Measurements from ENCODE around the gene MAP4K2. TPM values are rescaled to one million over a fixed set of nuclear protein-coding genes. Genes with fewer than 3 reads are reported as not detected.
"Not testable (repeated sequence)": the region's sequence is repeated elsewhere in the genome, so short reads cannot be mapped to it uniquely, and the experiment has no call there.

Gene MAP4K2
- total RNA-seq, 1 donor from 2014 or later: 34.4 TPM

DNA sequence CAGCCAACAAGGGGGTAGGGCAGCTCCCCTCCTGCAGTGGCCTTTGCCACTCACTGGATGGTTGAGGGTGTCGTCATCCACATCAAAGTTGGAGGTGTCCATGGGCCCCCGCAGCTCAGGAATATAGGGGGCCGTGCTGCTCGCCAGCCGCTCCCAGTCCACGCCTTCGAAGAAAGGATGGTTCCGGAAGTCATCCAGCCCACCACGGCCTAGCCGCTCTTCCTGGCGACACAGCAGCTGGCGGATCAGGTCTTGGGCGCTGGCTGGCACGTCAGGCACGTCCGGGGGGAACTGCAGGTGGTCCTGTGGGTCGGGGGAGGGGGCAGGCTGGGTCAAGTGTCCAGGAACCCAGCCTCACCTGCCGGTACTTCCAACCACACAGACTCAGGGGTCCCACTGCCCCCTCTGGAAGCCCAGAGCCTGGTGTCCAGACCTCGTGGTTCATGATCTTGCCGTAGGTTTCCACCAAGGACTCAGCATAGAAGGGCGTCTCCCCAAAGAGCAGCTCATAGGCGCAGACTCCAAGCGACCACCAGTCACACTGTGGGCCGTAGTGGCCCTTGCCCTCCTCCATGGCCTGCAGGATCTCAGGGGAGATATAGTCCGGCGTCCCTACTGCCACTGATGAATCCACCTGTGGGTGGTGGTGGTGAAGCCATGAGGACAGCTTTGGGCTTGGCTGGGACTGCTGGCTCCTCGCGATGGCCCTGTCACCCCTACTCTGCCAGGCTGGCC is 35.8 kb upstream of the MAP4K2 start:
- no peak for DNase-seq (ENCODE audit: low read depth in 2 of 2)

DNA sequence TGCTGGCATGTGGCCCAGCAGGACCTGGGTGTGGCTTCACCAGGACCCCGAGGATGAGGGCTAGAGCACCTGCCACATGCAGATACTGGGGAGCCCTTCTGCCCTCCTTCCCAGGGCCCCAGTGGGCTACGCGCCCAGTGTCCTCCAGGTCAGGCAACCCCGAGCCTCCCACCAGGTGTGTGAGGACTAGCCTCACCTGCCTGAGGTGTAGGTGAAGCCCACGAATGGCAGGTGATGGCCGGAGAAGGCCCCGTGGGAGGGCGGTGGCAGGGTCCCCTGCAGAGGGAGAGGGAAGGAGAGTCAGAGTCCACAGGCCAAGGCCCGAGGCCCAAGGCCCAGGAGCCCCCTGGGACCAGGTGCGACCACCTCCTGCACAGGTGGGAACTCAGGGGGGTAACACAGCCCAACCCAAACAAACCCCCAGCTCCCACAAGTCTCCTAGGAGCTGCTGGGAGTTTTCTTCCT is 34.9 kb upstream of the MAP4K2 start:
- no peak for DNase-seq (ENCODE audit: low read depth in 2 of 2)

DNA sequence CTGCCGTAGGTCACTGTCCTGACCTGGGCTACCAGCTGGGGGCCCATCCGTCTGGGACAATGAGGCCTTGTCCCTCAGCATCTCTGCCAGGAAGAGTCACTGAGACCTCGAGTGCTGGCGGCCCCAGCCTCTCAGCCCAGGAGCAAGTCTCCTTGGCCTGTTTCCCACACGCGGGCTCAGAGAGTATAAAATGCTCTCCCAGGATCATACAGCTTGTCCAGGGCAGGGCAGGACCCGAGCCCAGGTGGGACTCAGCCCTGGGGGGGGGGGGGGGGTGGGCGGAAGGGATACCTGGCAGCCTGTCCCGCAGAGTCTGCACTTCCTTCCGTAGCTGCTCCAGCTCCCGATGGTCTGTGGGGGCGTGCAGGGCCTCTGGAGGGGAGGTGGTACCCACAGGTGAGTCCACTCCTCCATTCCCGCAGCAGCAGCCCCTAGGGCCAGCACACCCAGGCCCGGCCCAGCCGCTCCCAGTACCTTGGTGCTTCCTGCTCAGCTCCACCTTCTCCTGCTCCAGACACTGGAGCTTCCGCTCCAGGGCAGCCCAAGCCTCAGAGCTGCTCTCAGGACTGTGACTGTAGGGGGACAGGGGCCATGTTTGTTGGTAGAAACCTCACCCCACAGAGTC is 33.5 kb upstream of the MAP4K2 start:
- DNase-seq (ENCODE audit: low read depth in 2 of 2): no peak

DNA sequence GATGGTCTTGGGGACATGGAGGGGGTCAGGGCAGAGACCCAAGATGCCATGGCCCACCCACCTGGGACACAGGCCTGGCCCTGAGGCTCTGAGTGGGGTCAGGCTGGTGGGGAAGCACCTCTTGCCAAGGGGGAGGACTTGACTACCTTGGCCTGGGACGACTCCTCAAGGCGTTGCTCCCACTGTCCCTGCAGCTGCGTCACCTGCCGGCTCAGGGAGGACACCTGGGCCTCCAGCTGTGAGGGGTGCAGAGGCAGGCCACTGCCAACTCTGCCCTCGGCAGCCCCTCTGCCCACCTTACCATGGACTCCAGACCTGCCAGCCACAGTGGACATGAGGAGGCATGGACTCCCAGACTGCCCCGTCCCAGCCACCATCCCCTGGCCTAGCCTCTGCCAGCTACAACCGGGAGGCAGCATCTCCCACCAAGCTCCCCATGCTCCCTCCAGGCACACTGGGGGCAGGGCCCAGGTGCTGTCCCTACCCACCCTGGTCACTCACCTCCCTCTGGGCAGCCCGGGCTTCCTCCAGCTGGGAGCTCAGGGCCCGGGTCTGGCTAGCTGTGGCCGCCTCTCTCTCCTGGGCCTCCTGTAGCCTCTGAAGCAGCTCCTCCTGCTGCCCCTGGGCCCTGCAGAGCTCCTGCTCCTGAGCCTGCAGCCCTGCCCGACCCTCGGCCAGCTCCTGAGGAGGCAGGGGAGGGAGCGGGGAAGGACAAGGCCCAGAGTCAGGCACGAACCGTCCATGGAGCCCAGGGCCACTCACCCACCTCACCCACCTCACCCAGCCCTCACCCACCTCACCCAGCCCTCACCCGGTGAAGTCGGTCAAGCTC is 32.8 kb upstream of the MAP4K2 start:
- DNase-seq (ENCODE audit: low read depth in 2 of 2): no peak

DNA sequence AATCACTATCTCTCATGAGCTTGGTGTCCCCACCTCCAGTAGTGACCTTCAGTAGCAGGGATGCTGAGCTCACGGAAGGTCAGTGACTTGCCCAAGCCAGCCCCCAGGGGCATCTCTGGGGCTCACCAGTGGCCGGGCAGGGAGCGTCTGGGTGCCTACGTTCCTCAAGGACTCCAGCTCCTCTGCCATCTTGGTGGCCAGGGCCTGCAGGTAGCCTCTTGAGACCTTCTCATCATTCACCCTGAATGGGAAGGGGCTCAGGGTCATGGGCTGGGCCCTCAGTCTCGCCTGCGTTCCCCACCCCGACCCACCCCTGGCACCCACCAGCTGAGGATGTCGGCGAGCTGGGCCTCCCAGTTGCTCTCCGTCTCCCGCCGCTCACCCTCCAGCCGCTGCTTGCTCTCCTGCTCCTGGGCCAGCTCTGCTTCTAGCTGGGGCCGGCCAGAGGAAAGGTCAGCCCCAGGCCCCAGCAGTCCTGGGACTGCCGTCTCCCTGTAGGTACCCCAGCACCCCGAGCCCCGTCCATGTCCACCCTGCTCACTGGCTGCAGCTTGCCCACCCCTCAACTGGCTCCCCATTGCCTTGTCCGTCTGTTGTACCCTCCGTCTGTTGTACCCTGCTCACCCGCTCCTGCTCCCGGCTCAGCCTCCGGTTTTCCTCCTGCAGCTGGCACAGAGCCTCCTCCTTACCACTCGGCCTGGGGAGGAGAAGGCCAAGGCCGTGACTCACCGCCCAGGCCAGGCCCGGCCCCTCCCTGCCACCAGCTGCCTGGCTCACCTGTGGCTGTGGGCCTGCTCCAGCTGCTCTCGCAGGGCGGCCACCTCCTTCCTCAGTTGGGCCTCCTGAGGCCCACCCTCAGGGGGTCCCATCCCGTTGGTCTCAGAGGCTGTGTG is 32.0 kb upstream of the MAP4K2 start:
- DNase-seq (ENCODE audit: low read depth in 2 of 2): no peak

DNA sequence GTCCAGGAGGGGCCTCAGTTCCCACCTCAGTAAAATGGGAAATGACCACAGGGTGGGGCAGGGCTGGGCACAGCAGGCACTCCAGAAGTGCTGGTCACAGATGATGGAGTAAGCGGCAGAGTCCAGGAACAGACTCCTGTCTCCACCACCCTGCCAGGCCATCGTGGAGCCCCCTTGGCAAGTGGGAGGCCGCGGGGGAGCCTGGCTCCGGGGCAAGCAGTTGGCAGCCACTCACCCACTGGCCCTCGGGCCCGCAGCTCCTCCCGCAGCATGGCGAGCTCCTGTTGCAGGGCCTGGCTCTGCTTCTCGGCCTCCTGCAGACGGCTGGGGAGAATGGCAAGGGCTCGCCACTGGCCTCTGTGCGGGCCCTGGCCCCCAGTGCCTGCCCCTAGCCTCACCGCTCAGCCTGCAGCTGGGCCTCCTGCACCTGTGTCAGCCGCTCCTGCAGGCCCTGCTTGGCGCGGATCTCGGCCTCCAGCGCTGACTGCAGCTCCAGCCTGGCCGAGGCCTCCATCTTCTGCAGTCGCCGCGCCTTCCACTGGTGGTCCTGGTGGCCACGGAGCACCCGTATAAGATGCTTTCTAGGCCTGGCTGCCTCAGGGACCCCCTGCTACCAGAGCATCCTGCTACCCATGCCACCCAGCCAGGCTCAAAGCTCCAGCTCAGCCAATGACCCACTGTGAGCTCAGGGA is 31.2 kb upstream of the MAP4K2 start:
- no peak for DNase-seq (ENCODE audit: low read depth in 2 of 2)

DNA sequence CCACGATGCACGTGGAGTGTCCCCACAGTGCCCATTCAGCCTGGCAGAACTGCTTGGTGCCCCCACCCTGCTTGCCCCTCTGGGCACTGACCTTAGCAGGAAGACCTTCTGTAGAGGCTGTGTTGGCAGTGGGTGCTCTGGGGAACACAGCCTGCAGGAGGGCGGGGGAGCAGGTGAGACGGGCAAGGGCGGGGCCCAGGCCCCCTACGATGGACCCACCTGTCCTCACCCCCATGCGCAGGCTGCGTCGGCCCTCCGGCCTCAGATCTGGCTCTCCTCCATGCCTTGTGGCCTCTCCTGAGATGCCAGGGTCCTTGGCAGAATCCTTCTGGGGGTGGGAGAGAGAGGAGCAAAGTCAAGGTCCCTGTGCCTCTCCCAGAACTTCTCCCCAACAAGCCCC is 30.5 kb upstream of the MAP4K2 start:
- no peak for DNase-seq (ENCODE audit: low read depth in 2 of 2)

DNA sequence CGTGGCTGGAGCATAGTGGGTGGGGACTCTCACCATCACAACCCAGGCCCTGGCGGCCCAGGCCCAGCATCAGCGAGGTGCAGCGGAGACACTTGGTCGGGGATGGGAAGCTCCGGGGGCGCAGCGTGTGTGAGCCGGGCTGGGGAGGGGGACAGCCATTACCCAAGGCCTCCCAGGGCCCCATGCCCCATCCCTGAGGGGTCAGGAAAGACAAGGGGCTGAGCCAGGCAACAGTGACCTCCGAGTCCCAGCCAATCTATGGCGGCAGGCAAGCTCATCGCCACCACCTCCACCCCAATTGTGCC is 30.1 kb upstream of the MAP4K2 start:
- no peak for DNase-seq (ENCODE audit: low read depth in 2 of 2)

DNA sequence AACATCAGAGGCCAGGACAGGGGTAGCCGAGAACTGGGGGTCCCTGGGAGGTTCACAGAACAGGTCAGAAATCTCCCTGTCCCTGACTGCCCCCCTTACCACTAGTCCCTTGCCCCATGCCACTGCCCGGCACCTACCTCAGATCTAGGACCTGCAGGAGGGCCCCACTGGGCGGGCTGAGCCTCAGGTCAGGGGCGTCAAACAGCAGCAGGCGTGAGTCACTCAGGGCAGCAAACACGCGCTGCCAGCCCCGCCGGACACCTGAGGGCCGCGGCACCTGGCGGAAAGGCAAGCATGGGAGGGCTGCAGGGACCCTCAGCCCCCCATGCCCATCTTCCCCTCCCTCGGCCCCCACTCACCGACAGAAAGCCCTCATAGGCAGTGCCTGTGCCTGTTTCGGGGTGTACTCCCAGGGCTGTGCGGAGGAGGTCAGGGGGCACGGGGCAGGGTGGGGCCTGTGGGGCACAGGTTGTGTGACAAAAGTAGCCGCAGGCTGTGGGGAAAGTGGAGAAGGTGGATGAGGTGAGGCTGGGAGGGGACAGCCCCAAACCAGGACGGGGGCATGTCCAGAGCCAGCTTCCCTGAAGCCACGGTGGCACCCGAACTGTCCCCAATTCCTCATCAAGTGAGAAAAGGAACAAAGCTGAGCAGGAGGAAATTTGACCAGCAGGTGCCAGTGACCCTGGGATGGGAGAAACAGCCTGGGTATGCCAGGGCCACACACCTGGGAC is 29.6 kb upstream of the MAP4K2 start:
- DNase-seq (ENCODE audit: low read depth in 2 of 2): no peak

DNA sequence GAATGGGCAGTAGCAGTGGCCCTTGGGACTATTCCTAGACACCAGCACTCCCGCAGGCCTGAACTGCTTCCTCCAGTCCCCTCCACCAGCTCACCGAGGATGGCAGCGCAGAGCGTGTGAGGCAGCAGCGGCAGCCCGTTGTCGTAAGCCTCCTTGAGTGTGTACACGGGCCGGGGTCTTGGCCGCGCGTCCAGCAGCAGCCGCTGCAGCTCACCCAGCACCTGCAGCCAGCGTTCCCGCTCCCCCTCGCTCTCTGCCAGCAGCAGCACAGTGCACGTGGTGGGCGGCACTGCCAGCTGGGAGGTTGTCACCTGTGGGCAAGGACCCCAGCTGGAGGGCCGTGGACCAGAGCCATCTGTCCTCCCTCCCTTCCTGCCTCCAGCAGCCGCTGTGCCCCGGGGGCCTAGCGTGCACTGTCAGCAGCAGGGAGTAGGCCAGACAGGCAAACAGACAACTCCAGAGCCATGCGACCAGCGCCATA is 28.4 kb upstream of the MAP4K2 start:
- no peak for DNase-seq (ENCODE audit: low read depth in 2 of 2)

DNA sequence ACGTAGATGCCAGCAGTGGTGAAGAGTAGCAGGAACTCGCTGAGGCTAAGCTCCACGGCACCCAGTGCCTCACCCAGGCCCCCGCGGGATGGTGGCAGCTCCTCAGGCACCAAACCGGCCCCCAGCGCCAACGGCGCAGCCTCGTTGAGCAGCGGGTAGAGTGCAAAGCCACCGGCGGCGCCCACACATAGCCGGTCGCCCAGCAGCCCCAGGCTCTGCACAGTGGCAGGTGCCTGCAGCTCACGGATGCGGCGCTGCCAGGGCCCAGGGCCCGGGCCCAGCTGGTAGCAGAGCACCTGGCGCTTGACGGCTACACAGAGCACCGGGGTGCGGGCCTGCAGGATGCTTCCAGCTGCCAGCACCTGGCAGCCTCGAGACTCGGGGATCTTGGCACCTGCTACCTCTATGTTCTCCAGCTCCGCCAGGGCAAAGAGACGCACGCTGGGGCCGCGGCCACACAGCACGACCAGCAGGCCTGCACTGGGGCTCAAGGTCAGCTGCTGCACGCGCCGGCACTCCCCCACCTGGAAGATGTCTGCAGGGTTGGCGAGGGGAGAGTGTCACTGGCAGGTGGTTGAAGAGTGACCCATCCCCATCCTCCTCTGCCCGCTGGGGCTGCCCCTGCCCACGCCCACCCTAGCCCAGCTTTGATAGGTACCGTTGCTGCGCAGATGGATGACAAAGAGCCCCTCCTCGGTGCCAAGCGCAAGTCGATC is 26.7 kb upstream of the MAP4K2 start:
- no peak for DNase-seq (ENCODE audit: low read depth in 2 of 2)

DNA sequence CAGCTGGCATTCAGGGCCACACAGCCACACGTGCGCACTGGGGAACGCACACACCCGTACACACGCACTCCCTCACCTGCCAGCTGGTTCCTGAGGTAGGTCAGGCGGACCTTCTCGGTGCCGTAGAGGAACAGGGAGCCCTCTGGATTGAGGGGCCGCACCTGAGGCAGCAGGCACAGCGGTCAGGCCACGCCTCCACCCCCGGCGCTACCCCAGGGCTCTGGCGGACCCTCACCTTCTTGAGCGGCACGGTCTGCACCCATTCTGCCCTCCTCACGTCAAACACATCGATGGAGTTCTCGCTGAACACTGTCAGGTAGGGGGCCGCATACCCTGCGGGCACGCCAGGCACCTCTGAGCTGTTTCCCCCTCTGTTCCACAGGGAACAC is 24.4 kb upstream of the MAP4K2 start:
- DNase-seq (ENCODE audit: low read depth in 2 of 2): no peak

DNA sequence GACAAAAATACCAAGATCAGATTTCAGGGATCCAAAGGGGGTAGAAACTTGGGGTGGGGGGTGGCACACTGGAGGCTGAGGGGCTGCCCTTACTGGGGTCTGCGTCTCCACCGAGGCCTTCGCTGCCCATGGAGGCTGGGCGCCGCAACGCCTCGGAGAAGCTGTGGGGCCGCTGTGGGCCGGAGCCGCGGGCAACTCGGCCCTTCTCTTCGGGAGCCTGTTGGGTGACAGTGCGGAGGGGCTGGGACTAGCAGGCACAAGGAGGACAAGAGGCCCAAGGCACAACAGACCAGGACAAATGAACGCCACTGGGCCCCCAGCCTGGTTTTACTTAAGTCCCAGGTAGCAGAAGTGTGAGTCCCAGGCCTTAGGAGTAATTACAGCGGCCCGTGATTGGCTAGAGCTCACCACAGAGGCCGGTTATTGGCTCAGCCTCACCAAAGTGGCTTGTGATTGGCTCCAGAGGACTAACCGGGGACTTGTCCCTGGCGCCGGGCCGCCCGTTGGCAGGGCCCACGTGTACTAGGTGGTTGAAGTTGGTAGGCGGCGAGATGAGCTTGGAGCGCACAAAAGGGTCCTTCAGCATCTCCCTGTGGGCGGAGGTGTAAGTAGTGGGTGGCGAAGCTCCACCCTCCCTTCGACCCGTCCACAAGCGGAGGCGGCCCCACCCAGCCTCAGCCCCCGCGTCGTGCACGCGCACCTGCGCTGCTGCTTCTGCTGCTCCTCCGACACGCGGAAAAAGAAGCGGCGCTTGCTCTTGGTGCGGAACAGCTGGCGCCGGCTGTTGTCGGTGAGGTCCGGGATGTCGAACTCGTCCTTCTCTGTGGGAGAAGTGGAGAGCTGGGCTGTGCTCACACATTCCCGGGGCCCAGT is 23.8 kb upstream of the MAP4K2 start:
- DNase-seq (ENCODE audit: low read depth in 2 of 2): no peak

DNA sequence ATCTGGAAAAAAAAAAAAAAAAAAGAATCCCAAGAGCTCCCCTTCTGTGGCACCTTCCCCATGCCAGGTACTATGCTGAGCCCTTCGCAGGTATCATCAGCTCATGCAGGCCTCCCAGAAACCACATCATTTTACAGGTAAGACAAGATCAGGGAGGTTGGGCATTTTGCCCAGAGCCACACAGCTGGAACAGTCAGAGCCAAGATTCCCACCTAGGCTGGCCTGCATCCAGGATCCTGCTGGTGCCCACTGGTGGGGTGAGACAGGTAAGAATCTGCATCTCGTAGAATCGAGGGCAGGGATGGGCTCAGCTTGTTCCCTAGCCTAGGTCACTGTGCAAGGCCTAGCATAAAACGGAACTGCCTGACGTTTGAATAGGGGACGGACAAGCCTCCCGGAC is 23.0 kb upstream of the MAP4K2 start:
- no peak for DNase-seq (ENCODE audit: low read depth in 2 of 2)

DNA sequence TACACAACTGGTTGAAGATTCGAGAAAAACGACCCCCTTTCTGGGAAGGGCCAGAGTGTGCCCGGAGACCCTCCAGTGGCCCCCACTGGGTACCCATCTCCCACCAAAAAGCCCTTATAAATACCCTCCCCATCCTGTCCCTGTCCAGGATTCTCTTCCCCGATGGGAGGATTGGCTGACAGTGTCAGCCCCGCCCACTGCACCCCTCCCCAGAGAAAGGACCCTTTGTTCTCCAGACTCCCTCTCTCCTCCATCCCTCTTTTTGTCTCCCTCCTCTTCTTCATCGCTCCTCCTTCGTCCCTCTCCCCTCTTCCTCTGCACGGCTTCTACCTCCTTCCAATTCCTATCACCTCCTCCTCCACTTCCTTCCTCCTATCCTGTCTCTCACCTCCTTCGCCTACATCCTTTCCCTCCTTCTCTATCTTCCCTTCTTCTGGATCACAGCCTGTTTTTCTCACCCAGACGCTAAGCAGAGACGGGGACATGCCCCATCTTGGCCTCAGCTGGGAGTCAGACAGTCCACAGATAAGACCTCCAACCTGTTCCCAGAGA is 20.6 kb upstream of the MAP4K2 start:
- DNase-seq (ENCODE audit: low read depth in 2 of 2): no peak

DNA sequence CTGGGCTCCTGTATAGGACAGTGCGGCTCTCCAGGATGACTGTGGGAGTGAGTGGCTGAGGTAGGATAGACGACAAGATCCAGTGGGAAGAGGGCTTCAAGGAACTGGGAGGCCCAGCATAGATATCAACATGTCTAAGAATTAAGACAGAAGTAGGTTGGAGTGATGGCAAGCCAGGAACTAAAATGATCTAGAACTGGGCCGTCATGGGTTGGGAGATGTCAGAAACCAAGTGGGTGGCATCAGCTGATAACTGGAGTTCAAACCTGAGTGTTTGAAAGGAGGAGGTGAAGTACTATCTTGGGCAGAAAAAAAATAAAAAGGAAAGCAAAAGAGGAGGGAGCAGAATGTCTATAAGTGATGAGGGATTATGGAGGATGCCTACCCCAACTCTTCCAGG is 14.5 kb upstream of the MAP4K2 start:
- no peak for DNase-seq (ENCODE audit: low read depth in 2 of 2)

DNA sequence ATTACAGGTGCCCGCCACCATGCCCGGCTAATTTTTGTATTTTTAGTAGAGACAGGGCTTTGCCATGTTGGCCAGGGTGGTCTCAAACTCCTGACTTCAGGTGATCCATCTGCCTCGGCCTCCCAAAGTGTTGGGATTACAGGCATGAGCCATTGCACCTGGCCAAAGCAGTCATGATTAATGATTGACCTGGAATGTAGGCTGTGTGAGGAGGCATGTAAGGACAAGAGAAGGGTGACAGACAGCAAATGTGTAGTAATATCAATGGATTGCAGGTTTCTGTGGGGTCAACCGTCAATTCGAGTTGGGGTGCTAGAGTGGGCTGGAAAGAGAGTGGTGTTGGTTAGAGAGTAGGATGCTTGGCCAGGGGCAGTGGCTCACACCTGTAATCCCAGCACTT is 12.4 kb upstream of the MAP4K2 start:
- DNase-seq (ENCODE audit: low read depth in 2 of 2): not testable (repeated sequence)

DNA sequence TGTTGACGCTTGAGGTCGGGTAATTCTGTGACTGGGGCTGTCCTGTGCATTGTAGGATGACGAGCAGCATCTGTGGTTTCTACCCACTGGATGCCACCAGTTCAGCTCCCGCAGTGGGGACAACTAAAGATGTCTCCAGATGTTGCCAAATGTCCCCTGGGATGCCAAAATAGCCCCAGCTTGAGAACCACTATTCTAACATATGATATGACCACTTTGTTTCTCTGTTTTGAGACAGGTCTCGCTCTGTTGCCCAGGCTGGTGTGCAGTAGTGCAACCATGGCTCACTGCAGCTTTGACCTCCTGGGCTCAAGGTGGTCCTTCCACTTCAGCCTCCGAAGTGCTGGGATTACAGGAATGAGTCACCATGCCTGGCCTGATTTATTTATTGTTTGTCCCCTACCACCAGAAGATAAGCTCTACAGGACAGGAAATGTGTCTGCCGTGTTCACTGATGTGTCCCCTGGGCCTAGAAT is 11.7 kb upstream of the MAP4K2 start:
- no peak for DNase-seq (ENCODE audit: low read depth in 2 of 2)

All from dermis microvascular lymphatic vessel endothelial cell (primary cell).